ENCODE data around the gene BRD7. TPM values are rescaled to one million over a fixed set of nuclear protein-coding genes. Genes with fewer than 3 reads are reported as not detected.

The BRD7 gene
- total RNA-seq, 1 donor from 2014 or later = 112 TPM

DNA sequence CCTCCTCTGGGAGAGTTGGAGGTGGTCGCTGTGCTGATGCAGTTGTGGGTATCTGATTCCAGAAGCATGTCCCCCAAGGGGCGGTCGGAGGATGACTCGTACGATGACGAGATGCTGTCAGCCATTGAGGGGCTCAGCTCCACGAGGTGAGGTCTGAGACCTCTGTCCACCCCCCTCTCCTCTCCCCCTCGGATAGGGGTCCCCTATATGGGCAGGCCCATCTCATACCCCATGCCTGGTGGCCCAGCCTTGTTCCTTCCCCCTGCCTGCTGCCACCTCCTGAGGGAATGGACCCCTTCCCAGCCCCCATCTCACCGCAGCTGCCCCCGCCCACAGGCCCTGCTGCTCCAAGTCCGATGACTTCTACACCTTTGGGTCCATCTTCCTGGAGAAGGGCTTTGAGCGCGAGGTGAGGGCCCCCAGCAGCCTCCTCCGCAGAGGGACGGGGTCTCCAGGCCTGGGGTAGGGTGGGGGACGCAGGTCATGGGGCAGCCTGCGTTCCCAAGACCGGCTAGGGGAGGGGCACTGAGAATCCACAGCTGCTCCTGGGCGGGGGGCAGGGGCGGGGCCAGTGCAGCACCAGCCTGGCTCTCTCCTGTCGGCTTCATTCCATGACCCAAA is 63.2 kb downstream of the BRD7 start:
- DNase-seq (ENCODE audit: low spot score) = no peak
- Mint-ChIP-seq H3K9me3 (ENCODE audit: unreplicated experiment) (no peaks in the 10 kb centered on the region), H3K36me3 (ENCODE audit: low read depth, unreplicated experiment) (no peaks in the 10 kb centered on the region), H3K4me1 (ENCODE audit: unreplicated experiment) (peaks cover 3% of the 10 kb centered on the region), H3K4me3 (ENCODE audit: unreplicated experiment) (no peak overlapping the region), H3K27ac (ENCODE audit: unreplicated experiment) (no peak overlapping the region), H3K27me3 (ENCODE audit: unreplicated experiment) (peaks cover 8% of the 10 kb centered on the region)
- TF ChIP-seq, protein P1, sequence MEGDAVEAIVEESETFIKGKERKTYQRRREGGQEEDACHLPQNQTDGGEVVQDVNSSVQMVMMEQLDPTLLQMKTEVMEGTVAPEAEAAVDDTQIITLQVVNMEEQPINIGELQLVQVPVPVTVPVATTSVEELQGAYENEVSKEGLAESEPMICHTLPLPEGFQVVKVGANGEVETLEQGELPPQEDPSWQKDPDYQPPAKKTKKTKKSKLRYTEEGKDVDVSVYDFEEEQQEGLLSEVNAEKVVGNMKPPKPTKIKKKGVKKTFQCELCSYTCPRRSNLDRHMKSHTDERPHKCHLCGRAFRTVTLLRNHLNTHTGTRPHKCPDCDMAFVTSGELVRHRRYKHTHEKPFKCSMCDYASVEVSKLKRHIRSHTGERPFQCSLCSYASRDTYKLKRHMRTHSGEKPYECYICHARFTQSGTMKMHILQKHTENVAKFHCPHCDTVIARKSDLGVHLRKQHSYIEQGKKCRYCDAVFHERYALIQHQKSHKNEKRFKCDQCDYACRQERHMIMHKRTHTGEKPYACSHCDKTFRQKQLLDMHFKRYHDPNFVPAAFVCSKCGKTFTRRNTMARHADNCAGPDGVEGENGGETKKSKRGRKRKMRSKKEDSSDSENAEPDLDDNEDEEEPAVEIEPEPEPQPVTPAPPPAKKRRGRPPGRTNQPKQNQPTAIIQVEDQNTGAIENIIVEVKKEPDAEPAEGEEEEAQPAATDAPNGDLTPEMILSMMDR (IDR thresholded peaks at IDR 0.05; ENCODE audit: unreplicated experiment) = no peak

- no peak for DNase-seq (ENCODE audit: low spot score)
- Mint-ChIP-seq H3K9me3 (ENCODE audit: unreplicated experiment) (no peaks in the 10 kb centered on the region), H3K4me3 (ENCODE audit: unreplicated experiment) (no peak overlapping the region), H3K27ac (ENCODE audit: unreplicated experiment) (no peak overlapping the region), H3K4me1 (ENCODE audit: unreplicated experiment) (peaks cover 3% of the 10 kb centered on the region), H3K36me3 (ENCODE audit: low read depth, unreplicated experiment) (no peaks in the 10 kb centered on the region), H3K27me3 (ENCODE audit: unreplicated experiment) (peaks cover 8% of the 10 kb centered on the region)
- TF ChIP-seq, protein P1 (IDR thresholded peaks at IDR 0.05; ENCODE audit: unreplicated experiment) = no peak
Measured at GRCh38 chr16:50304467-50305440, 64.0 kb downstream of the BRD7 start.

- Mint-ChIP-seq H3K9me3 (ENCODE audit: unreplicated experiment) (no peaks in the 10 kb centered on the region), H3K4me1 (ENCODE audit: unreplicated experiment) (peaks cover 3% of the 10 kb centered on the region), H3K36me3 (ENCODE audit: low read depth, unreplicated experiment) (no peaks in the 10 kb centered on the region), H3K27me3 (ENCODE audit: unreplicated experiment) (peaks cover 8% of the 10 kb centered on the region), H3K27ac (ENCODE audit: unreplicated experiment) (no peak overlapping the region), H3K4me3 (ENCODE audit: unreplicated experiment) (no peak overlapping the region)
- TF ChIP-seq, protein P1 (IDR thresholded peaks at IDR 0.05; ENCODE audit: unreplicated experiment) = no peak
- DNase-seq (ENCODE audit: low spot score) = no peak
Measured at GRCh38 chr16:50303605-50304466, 65.0 kb downstream of the BRD7 start.

DNA sequence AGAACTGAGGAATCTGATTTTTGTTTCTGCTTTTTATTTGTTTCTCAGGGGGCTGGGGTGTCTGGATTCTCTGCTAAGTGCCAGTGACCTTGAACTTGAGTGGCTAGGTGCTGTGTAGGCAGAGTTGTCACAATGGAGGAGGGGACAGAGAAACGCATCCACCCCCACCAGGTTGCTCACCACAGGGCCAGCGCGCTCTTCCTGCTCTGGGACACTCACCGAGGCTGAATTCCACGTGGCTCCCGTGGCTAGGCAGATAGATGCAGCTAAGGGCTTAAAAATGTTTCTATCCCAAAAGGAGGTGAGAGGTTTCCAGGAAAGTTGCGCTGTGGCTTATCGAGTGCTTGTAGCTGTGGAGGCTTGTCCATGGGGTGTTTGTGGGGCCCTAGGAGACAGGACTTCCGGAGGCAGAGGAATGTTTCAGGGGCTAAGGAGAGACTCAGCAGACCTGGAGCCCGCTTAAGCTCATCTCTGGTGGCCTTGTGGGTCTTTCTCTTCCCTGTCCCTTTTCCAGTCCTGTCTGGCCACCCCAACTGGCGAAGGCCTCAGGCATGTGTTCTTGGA is 65.7 kb downstream of the BRD7 start:
- no peak overlapping the region for H3K4me3 Mint-ChIP-seq (ENCODE audit: unreplicated experiment)
- TF ChIP-seq, protein P1 (IDR thresholded peaks at IDR 0.05; ENCODE audit: unreplicated experiment) = no peak
- DNase-seq (ENCODE audit: low spot score) = no peak
- peaks cover 8% of the 10 kb centered on the region for H3K27me3 Mint-ChIP-seq (ENCODE audit: unreplicated experiment)
- H3K9me3 Mint-ChIP-seq (ENCODE audit: unreplicated experiment) = no peaks in the 10 kb centered on the region
- peaks cover 3% of the 10 kb centered on the region for H3K4me1 Mint-ChIP-seq (ENCODE audit: unreplicated experiment)
- no peak overlapping the region for H3K27ac Mint-ChIP-seq (ENCODE audit: unreplicated experiment)
- H3K36me3 Mint-ChIP-seq (ENCODE audit: low read depth, unreplicated experiment) = no peaks in the 10 kb centered on the region

Measured in endothelial cell (in vitro differentiated cells).